Cerebellar nuclear complex (tissue), 1 donor: ENCODE measurements around the gene WFDC9.
"Not testable (repeated sequence)": the region's sequence is repeated elsewhere in the genome, so short reads cannot be mapped to it uniquely, and the experiment has no call there.

ENCODE experiments used
- DNase-seq, 2 experiments: peaks; one replicate each; lab custom pipeline; 2025; lab: John Stamatoyannopoulos, UW

WFDC9 gene

GRCh38 chr20:45592574-45593189 lies 38.4 kb downstream of the WFDC9 start:
- no peak for DNase-seq

GRCh38 chr20:45589725-45590124 lies 41.4 kb downstream of the WFDC9 start:
- no peak for DNase-seq

- no peak for DNase-seq
Observed at GRCh38 chr20:45588800-45589199, 42.3 kb downstream of the WFDC9 start.

- not testable (repeated sequence) for DNase-seq
Observed at GRCh38 chr20:45585986-45586385, 45.1 kb downstream of the WFDC9 start.

- DNase-seq, result not testable (repeated sequence)
Observed at GRCh38 chr20:45584294-45584693, 46.8 kb downstream of the WFDC9 start.

- DNase-seq, result no peak
Observed at GRCh38 chr20:45583502-45583901, 47.6 kb downstream of the WFDC9 start.

GRCh38 chr20:45581702-45582101 lies 49.4 kb downstream of the WFDC9 start:
- no peak for DNase-seq

- no peak for DNase-seq
Observed at GRCh38 chr20:45579184-45579583, 51.9 kb downstream of the WFDC9 start, which contains the start of gene WFDC8. TSS of gene WFDC8 (minus strand) at chr20:45579284. CDS start at chr20:45579247, 37 bp downstream.

- no peak for DNase-seq
Observed at GRCh38 chr20:45578231-45578630, 52.9 kb downstream of the WFDC9 start.

GRCh38 chr20:45576995-45577394 lies 54.1 kb downstream of the WFDC9 start:
- DNase-seq, result no peak

GRCh38 chr20:45575931-45576330 lies 55.2 kb downstream of the WFDC9 start:
- DNase-seq, result no peak

GRCh38 chr20:45569650-45570049 lies 61.4 kb downstream of the WFDC9 start:
- DNase-seq, result not testable (repeated sequence)

GRCh38 chr20:45564760-45565276 lies 66.3 kb downstream of the WFDC9 start:
- DNase-seq, result no peak
